Vagina (tissue), 2 donors: ENCODE results near the gene CATSPERE. TPM values are rescaled to one million over a fixed set of nuclear protein-coding genes. Genes with fewer than 3 reads are reported as not detected.

Source experiments
- DNase-seq, 2 donors: peaks; one replicate each; pipeline ENCODE4 v3.0.0-alpha.2; 2017; ENCODE audit errors: extremely low spot score in 2 of 2
- H3K27ac ChIP-seq: fragments of 200-600 bp; sonication (generic); one replicate; pipeline ENCODE4 v1.5.1; 2019
- H3K27me3 ChIP-seq: fragments of 200-600 bp; sonication (generic); one replicate; pipeline ENCODE4 v1.5.1; 2019
- H3K36me3 ChIP-seq, 2 donors: fragments of 200-600 bp; sonication (generic); one replicate each; pipeline ENCODE4 v1.5.1; 2017 to 2019
- H3K4me1 ChIP-seq: fragments of 200-600 bp; sonication (generic); one replicate; pipeline ENCODE4 v1.5.1; 2019
- H3K4me3 ChIP-seq, 2 donors: fragments of 200-600 bp; sonication (generic); 1 replicate in 1 of 2; 2 replicates in 1 of 2; pipeline ENCODE4 v1.5.1; 2016 to 2019
- H3K9me3 ChIP-seq: fragments of 200-600 bp; sonication (generic); one replicate; pipeline ENCODE4 v1.5.1; 2019
- CTCF ChIP-seq, 3 experiments: fragments of 450-650 bp in 2 of 3; fragments of 200-600 bp in 1 of 3; sonication (generic) in 1 of 3; IDR thresholded peaks; one replicate each; pipeline ENCODE4 v1.5.1; 2017 to 2019; ENCODE audit warnings: antibody characterized with exemption in 3 of 3, mild to moderate bottlenecking in 2 of 3, moderate library complexity in 2 of 3
- POLR2A ChIP-seq, 2 donors: fragments of 450-650 bp; IDR thresholded peaks; one replicate each; pipeline ENCODE4 v1.6.1; 2017; ENCODE audit warnings: antibody characterized with exemption in 2 of 2, mild to moderate bottlenecking in 2 of 2, moderate library complexity in 2 of 2
- POLR2AphosphoS5 ChIP-seq, 2 donors: sonication (generic); formaldehyde crosslinking; IDR thresholded peaks; one replicate each; pipeline ENCODE4 v1.9.0; 2017; ENCODE audit warnings: antibody characterized with exemption in 2 of 2, mild to moderate bottlenecking in 2 of 2, low read depth in 1 of 2; ENCODE audit not compliant: insufficient read depth in 1 of 2
- intact Hi-C: fragments of 100-400 bp; cut with DNase I; formaldehyde crosslinking; loops from one replicate; pipeline ENCODE4 v1.15.1; 2023
- total RNA-seq: library from RNA; depleted of rRNA; stranded (reverse); fragments of >200 nt; gene quantifications from one replicate; pipeline ENCODE4 v1.2.3, GENCODE V29; 2016

The CATSPERE gene
- total RNA-seq, 1 donor from 2014 or later = 0.98 TPM

- Histone ChIP-seq H3K9me3 (no peaks in the 10 kb centered on the region), H3K27me3 (no peaks in the 10 kb centered on the region), H3K4me3 (no peak overlapping the region), H3K27ac (no peak overlapping the region), H3K4me1 (no peaks in the 10 kb centered on the region), H3K36me3 (no peaks in the 10 kb centered on the region)
- intact Hi-C loops = no loop called here
- DNase-seq = no peak
- TF ChIP-seq POLR2A (IDR thresholded peaks at IDR 0.05) = no peak
- TF ChIP-seq POLR2AphosphoS5 (IDR thresholded peaks at IDR 0.05; ENCODE audit: insufficient read depth in 1 of 2, low read depth in 1 of 2) = no peak
- no peak for TF ChIP-seq CTCF (IDR thresholded peaks at IDR 0.05)
Observed at GRCh38 chr1:244585867-244586266, 124.8 kb downstream of the CATSPERE start.

- H3K36me3 ChIP-seq = no peaks in the 10 kb centered on the region
- H3K4me3 ChIP-seq = no peak overlapping the region
- no peak overlapping the region for H3K27ac ChIP-seq
- H3K9me3 ChIP-seq = no peaks in the 10 kb centered on the region
- no peaks in the 10 kb centered on the region for H3K27me3 ChIP-seq
- no peaks in the 10 kb centered on the region for H3K4me1 ChIP-seq
- TF ChIP-seq POLR2A (IDR thresholded peaks at IDR 0.05) = no peak
- TF ChIP-seq POLR2AphosphoS5 (IDR thresholded peaks at IDR 0.05; ENCODE audit: insufficient read depth in 1 of 2, low read depth in 1 of 2) = no peak
- TF ChIP-seq CTCF (IDR thresholded peaks at IDR 0.05) = no peak
- intact Hi-C loops = no loop called here
- DNase-seq = no peak
Observed at GRCh38 chr1:244590670-244591069, 129.6 kb downstream of the CATSPERE start.

GRCh38 chr1:244598611-244599010, 137.5 kb downstream of the CATSPERE start:
- H3K4me1 ChIP-seq = no peaks in the 10 kb centered on the region
- H3K4me3 ChIP-seq = no peak overlapping the region
- intact Hi-C loops = no loop called here
- no peak overlapping the region for H3K27ac ChIP-seq
- no peaks in the 10 kb centered on the region for H3K36me3 ChIP-seq
- TF ChIP-seq POLR2AphosphoS5 (IDR thresholded peaks at IDR 0.05; ENCODE audit: insufficient read depth in 1 of 2, low read depth in 1 of 2) = no peak
- no peak for TF ChIP-seq CTCF (IDR thresholded peaks at IDR 0.05)
- TF ChIP-seq POLR2A (IDR thresholded peaks at IDR 0.05) = no peak
- no peaks in the 10 kb centered on the region for H3K27me3 ChIP-seq
- H3K9me3 ChIP-seq = no peaks in the 10 kb centered on the region
- DNase-seq = no peak

GRCh38 chr1:244599937-244600350, 138.9 kb downstream of the CATSPERE start:
- H3K9me3 ChIP-seq = no peaks in the 10 kb centered on the region
- no peaks in the 10 kb centered on the region for H3K27me3 ChIP-seq
- no peak for DNase-seq
- H3K27ac ChIP-seq = peak overlapping the region; percentile 17
- H3K36me3 ChIP-seq = no peaks in the 10 kb centered on the region
- intact Hi-C loops = no loop called here
- no peaks in the 10 kb centered on the region for H3K4me1 ChIP-seq
- no peak overlapping the region for H3K4me3 ChIP-seq
- peak in 1 of 2 donors; percentile 83 for TF ChIP-seq POLR2AphosphoS5 (IDR thresholded peaks at IDR 0.05; ENCODE audit: insufficient read depth in 1 of 2, low read depth in 1 of 2)
- TF ChIP-seq POLR2A (IDR thresholded peaks at IDR 0.05) = no peak

- Histone ChIP-seq H3K4me1 (no peaks in the 10 kb centered on the region), H3K36me3 (no peaks in the 10 kb centered on the region), H3K27me3 (no peaks in the 10 kb centered on the region), H3K9me3 (no peaks in the 10 kb centered on the region), H3K4me3 (no peak overlapping the region), H3K27ac (no peak overlapping the region)
- TF ChIP-seq POLR2A (IDR thresholded peaks at IDR 0.05) (no peak), POLR2AphosphoS5 (IDR thresholded peaks at IDR 0.05; ENCODE audit: insufficient read depth in 1 of 2, low read depth in 1 of 2) (no peak), CTCF (IDR thresholded peaks at IDR 0.05) (no peak)
- intact Hi-C loops = no loop called here
- DNase-seq = no peak
Observed at GRCh38 chr1:244601336-244601735, 140.3 kb downstream of the CATSPERE start.
